NCI-H187 (cell line): Measurements from ENCODE around the gene RTN4R.
"Not testable (repeated sequence)": the region's sequence is repeated elsewhere in the genome, so short reads cannot be mapped to it uniquely, and the experiment has no call there.

ENCODE experiments used
- DNase-seq, 2 experiments: peaks; one replicate each; lab custom pipeline; 2025; lab: John Stamatoyannopoulos, UW

RTN4R gene

GRCh38 chr22:20286784-20287423, 18.8 kb upstream of the RTN4R start:
- not testable (repeated sequence) for DNase-seq

- DNase-seq, result not testable (repeated sequence)
Measured at GRCh38 chr22:20286312-20286660, 18.2 kb upstream of the RTN4R start.

- peak in 1 of 2 experiments; percentile 0 for DNase-seq
Measured at GRCh38 chr22:20285473-20286311, 17.6 kb upstream of the RTN4R start.

- no peak for DNase-seq
Measured at GRCh38 chr22:20284471-20285086, 16.5 kb upstream of the RTN4R start.

GRCh38 chr22:20283674-20284066, 15.6 kb upstream of the RTN4R start:
- no peak for DNase-seq

GRCh38 chr22:20282901-20283673, 15.0 kb upstream of the RTN4R start:
- DNase-seq, result no peak

- no peak for DNase-seq
Measured at GRCh38 chr22:20281891-20282290, 13.8 kb upstream of the RTN4R start.

GRCh38 chr22:20281473-20281872, 13.4 kb upstream of the RTN4R start:
- DNase-seq, result not testable (repeated sequence)

- no peak for DNase-seq
Measured at GRCh38 chr22:20280866-20281265, 12.7 kb upstream of the RTN4R start.

- not testable (repeated sequence) for DNase-seq
Measured at GRCh38 chr22:20280163-20280562, 12.0 kb upstream of the RTN4R start.

GRCh38 chr22:20279662-20280134, 11.6 kb upstream of the RTN4R start:
- no peak for DNase-seq

- DNase-seq, result not testable (repeated sequence)
Measured at GRCh38 chr22:20278726-20279490, 10.8 kb upstream of the RTN4R start.

- not testable (repeated sequence) for DNase-seq
Measured at GRCh38 chr22:20277936-20278635, 10.0 kb upstream of the RTN4R start.

- DNase-seq, result no peak
Measured at GRCh38 chr22:20276468-20276867, 8.3 kb upstream of the RTN4R start.

- no peak for DNase-seq
Measured at GRCh38 chr22:20275836-20276235, 7.7 kb upstream of the RTN4R start.

GRCh38 chr22:20275325-20275724, 7.2 kb upstream of the RTN4R start:
- not testable (repeated sequence) for DNase-seq

GRCh38 chr22:20274374-20274773, 6.3 kb upstream of the RTN4R start:
- not testable (repeated sequence) for DNase-seq

GRCh38 chr22:20273758-20274181, 5.7 kb upstream of the RTN4R start:
- no peak for DNase-seq

GRCh38 chr22:20272700-20273099, 4.6 kb upstream of the RTN4R start:
- no peak for DNase-seq

GRCh38 chr22:20272174-20272573, 4.1 kb upstream of the RTN4R start:
- no peak for DNase-seq
